Measurements from ENCODE around the gene PKHD1. TPM values are rescaled to one million over a fixed set of nuclear protein-coding genes. Genes with fewer than 3 reads are reported as not detected.
A peak's percentile ranks its signal among the peaks of the same experiment; 100 is the strongest.

Gene PKHD1
- total and polyA plus RNA-seq, 2 donors (not counting 1 experiment from before 2014, with no cell fraction given) = not detected

GRCh38 chr6:51855310-51856082, 231.9 kb downstream of the PKHD1 start:
- intact Hi-C loops (cut with micrococcal nuclease) = loop anchor here (1.0 to 10.0 kb wide), 2 partner anchors 104 to 1041 kb away; partner anchors contain the start of gene TFAP2B
- ATAC-seq (ENCODE audit: low read depth) (no peak), DNase-seq (peak; percentile 55)
- no peak overlapping the region for H3K9ac ChIP-seq (ENCODE audit: low read length)
- WGBS (ENCODE audit: insufficient coverage) = 38% methylated on average over 2 of the region's 10 CpGs
- no peaks in the 10 kb centered on the region for H3K27me3 ChIP-seq (replicated peaks in 1 of 4; ENCODE audit: control extremely low read depth in 1 of 4, control insufficient read depth in 3 of 4, insufficient read depth in 4 of 4, low read length in 3 of 4)
- no peak overlapping the region for H3K4me3 ChIP-seq (ENCODE audit: control extremely low read depth in 1 of 5, extremely low read depth in 1 of 5, insufficient read depth in 1 of 5, low read depth in 2 of 5, low read length in 4 of 5)
- H3K4me1 ChIP-seq (ENCODE audit: control insufficient read depth in 2 of 2, insufficient read depth in 2 of 2, low read length in 2 of 2) = no peaks in the 10 kb centered on the region
- no peaks in the 10 kb centered on the region for H3K36me3 ChIP-seq (replicated peaks in 1 of 2; ENCODE audit: control extremely low read depth in 1 of 2, control insufficient read depth in 1 of 2, extremely low read depth in 1 of 2, insufficient read depth in 2 of 2, low read length in 1 of 2)
- no peaks in the 10 kb centered on the region for H3K9me3 Mint-ChIP-seq (ENCODE audit: insufficient read depth)
- H3K4me2 ChIP-seq (replicated peaks; ENCODE audit: low read depth, low read length, poor library complexity, severe bottlenecking) = no peak overlapping the region
- POLR2A ChIA-PET = no interaction called here
- peaks cover 0 to 6% (median 0%) of the 10 kb centered on the region in 3 donors for H3K9me3 ChIP-seq (ENCODE audit: control extremely low read depth in 1 of 3, control insufficient read depth in 2 of 3, insufficient read depth in 1 of 3, low read length in 2 of 3)
- no peak overlapping the region for H3K27ac Mint-ChIP-seq
- no peak overlapping the region for H2AFZ ChIP-seq (ENCODE audit: insufficient read depth, low read depth, low read length, poor library complexity, severe bottlenecking)
- H4K20me1 ChIP-seq (ENCODE audit: control insufficient read depth, insufficient read depth, low read length, poor library complexity, severe bottlenecking) = no peaks in the 10 kb centered on the region
- no peaks in the 10 kb centered on the region for H3K79me2 ChIP-seq (ENCODE audit: control insufficient read depth, insufficient read depth, low read length)
- TF ChIP-seq EZH2 (IDR thresholded peaks at IDR 0.05; ENCODE audit: borderline replicate concordance, insufficient read depth, low read depth, low read length, poor library complexity, severe bottlenecking) = no peak
- TF ChIP-seq, protein P1, sequence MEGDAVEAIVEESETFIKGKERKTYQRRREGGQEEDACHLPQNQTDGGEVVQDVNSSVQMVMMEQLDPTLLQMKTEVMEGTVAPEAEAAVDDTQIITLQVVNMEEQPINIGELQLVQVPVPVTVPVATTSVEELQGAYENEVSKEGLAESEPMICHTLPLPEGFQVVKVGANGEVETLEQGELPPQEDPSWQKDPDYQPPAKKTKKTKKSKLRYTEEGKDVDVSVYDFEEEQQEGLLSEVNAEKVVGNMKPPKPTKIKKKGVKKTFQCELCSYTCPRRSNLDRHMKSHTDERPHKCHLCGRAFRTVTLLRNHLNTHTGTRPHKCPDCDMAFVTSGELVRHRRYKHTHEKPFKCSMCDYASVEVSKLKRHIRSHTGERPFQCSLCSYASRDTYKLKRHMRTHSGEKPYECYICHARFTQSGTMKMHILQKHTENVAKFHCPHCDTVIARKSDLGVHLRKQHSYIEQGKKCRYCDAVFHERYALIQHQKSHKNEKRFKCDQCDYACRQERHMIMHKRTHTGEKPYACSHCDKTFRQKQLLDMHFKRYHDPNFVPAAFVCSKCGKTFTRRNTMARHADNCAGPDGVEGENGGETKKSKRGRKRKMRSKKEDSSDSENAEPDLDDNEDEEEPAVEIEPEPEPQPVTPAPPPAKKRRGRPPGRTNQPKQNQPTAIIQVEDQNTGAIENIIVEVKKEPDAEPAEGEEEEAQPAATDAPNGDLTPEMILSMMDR (IDR thresholded peaks at IDR 0.05) = peak; percentile 76
- no peaks in the 10 kb centered on the region for H3K4me1 Mint-ChIP-seq
- H3K4me3 Mint-ChIP-seq = no peak overlapping the region
- H3K27me3 Mint-ChIP-seq = peaks cover 10% of the 10 kb centered on the region
- CTCF ChIA-PET = interaction anchor here (0.7 to 2.6 kb wide), 3 partner anchors 166 to 194 kb away, joined by 3 to 38 read pairs (median 5); no protein-coding TSS in a partner anchor
- no peak overlapping the region for H3K27ac ChIP-seq (ENCODE audit: low read length in 2 of 2)

DNA sequence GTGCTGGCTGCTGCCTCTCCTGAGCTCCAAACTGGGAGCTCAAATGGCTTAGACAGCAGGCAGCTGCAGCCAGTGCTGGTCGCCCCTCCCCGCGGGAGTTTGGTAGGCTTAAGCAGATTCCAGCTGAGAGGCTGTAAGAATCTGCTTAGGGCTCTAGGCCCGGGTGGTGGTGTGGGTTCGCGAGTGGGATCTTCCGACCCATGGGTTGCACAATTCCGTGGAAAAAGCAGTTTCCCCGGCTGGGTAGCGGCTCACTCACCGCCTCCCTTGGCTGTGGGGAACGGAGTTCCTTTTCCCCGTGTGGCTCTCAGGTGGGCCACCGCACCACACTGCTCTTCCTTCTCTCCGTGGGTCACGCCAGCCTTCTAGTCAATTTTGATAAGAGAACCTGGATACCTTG, 232.5 kb downstream of the PKHD1 start:
- 90% methylated on average over 15 of the region's 16 CpGs for WGBS (ENCODE audit: insufficient coverage)
- DNase-seq = no peak
- no peaks in the 10 kb centered on the region for H3K4me1 ChIP-seq (ENCODE audit: control insufficient read depth in 2 of 2, insufficient read depth in 2 of 2, low read length in 2 of 2)

More for the DNA sequence above, 232.5 kb downstream of the PKHD1 start:
- Histone ChIP-seq H3K9me3 (ENCODE audit: control extremely low read depth in 1 of 3, control insufficient read depth in 2 of 3, insufficient read depth in 1 of 3, low read length in 2 of 3) (peaks cover 0 to 6% (median 0%) of the 10 kb centered on the region in 3 donors), H3K79me2 (ENCODE audit: control insufficient read depth, insufficient read depth, low read length) (no peaks in the 10 kb centered on the region), H4K20me1 (ENCODE audit: control insufficient read depth, insufficient read depth, low read length, poor library complexity, severe bottlenecking) (no peaks in the 10 kb centered on the region), H3K27me3 (replicated peaks in 1 of 4; ENCODE audit: control extremely low read depth in 1 of 4, control insufficient read depth in 3 of 4, insufficient read depth in 4 of 4, low read length in 3 of 4) (no peaks in the 10 kb centered on the region), H3K4me3 (ENCODE audit: control extremely low read depth in 1 of 5, extremely low read depth in 1 of 5, insufficient read depth in 1 of 5, low read depth in 2 of 5, low read length in 4 of 5) (no peak overlapping the region), H3K27ac (ENCODE audit: low read length in 2 of 2) (no peak overlapping the region), H2AFZ (ENCODE audit: insufficient read depth, low read depth, low read length, poor library complexity, severe bottlenecking) (no peak overlapping the region), H3K4me2 (replicated peaks; ENCODE audit: low read depth, low read length, poor library complexity, severe bottlenecking) (no peak overlapping the region), H3K9ac (ENCODE audit: low read length) (no peak overlapping the region), H3K36me3 (replicated peaks in 1 of 2; ENCODE audit: control extremely low read depth in 1 of 2, control insufficient read depth in 1 of 2, extremely low read depth in 1 of 2, insufficient read depth in 2 of 2, low read length in 1 of 2) (no peaks in the 10 kb centered on the region)
- Mint-ChIP-seq H3K4me1 (no peaks in the 10 kb centered on the region), H3K27me3 (peaks cover 10% of the 10 kb centered on the region), H3K27ac (no peak overlapping the region), H3K4me3 (no peak overlapping the region), H3K9me3 (ENCODE audit: insufficient read depth) (no peaks in the 10 kb centered on the region)
- intact Hi-C loops (cut with micrococcal nuclease) = loop anchor here (1.0 to 10.0 kb wide), 2 partner anchors 104 to 1040 kb away; partner anchors contain the start of gene TFAP2B
- ChIA-PET POLR2A (no interaction called here), CTCF (interaction anchor here (0.9 to 2.6 kb wide), 3 partner anchors 13 to 195 kb away, joined by 3 to 38 read pairs (median 5); no protein-coding TSS in a partner anchor)
- TF ChIP-seq, protein P1 (IDR thresholded peaks at IDR 0.05) = no peak
- TF ChIP-seq EZH2 (IDR thresholded peaks at IDR 0.05; ENCODE audit: borderline replicate concordance, insufficient read depth, low read depth, low read length, poor library complexity, severe bottlenecking) = no peak
- ATAC-seq (ENCODE audit: low read depth) = no peak

Data from B cell (primary cell).